Activated B cell treated with CpG ODN at 0.5 μM for 24 hours (primary cell): ENCODE data around the gene ORC4. TPM values are rescaled to one million over a fixed set of nuclear protein-coding genes. Genes with fewer than 3 reads are reported as not detected.

ENCODE experiments used
- ATAC-seq: fragments of 200-7000 bp; cut with Tn5 transposase; one replicate; pipeline ENCODE4 v1.10.0; 2021; ENCODE audit warnings: low read depth, mild to moderate bottlenecking, moderate library complexity
- CTCF ChIA-PET: fragments of 350-600 bp; sonication (Branson Sonifier 250); formaldehyde crosslinking; loops from one replicate; lab custom pipeline; 2021; ENCODE audit warnings: antibody characterized with exemption; lab: Charles Lee
- POLR2A ChIA-PET: fragments of 350-600 bp; sonication (Branson Sonifier 250); formaldehyde crosslinking; loops from one replicate; lab custom pipeline; 2021; ENCODE audit warnings: antibody characterized with exemption; lab: Charles Lee
- DNase-seq: peaks from one replicate; pipeline ENCODE4 v3.0.0; 2022
- H3K27ac Mint-ChIP-seq: one replicate; pipeline ENCODE4 v1.8.0; 2020; ENCODE audit warnings: mixed read lengths
- H3K27me3 Mint-ChIP-seq: one replicate; pipeline ENCODE4 v1.8.0; 2021; ENCODE audit warnings: mixed read lengths
- H3K36me3 Mint-ChIP-seq: one replicate; pipeline ENCODE4 v1.8.0; 2021; ENCODE audit warnings: low read depth, mixed read lengths
- H3K4me1 Mint-ChIP-seq: one replicate; pipeline ENCODE4 v1.8.0; 2021; ENCODE audit warnings: mixed read lengths
- H3K4me3 Mint-ChIP-seq: one replicate; pipeline ENCODE4 v1.8.0; 2020; ENCODE audit warnings: mild to moderate bottlenecking, mixed read lengths
- H3K9me3 Mint-ChIP-seq: one replicate; pipeline ENCODE4 v1.8.0; 2020; ENCODE audit warnings: mixed read lengths
- intact Hi-C: fragments of 100-400 bp; cut with micrococcal nuclease; formaldehyde crosslinking; loops from one replicate; pipeline ENCODE4 v1.15.1; 2024
- total RNA-seq: library from RNA; stranded (reverse); gene quantifications from 2 replicates; pipeline ENCODE4 v1.2.3, GENCODE V29; 2022
- TF ChIP-seq, protein P1 (sequence below): fragments of 200-600 bp; IDR thresholded peaks from one replicate; pipeline ENCODE4 v1.8.0; 2022; ENCODE audit warnings: antibody characterized with exemption, mild to moderate bottlenecking

The ORC4 gene
- 28.2 and 30.7 TPM in 2 replicates for total RNA-seq

- ATAC-seq, result peak; percentile 89
- Mint-ChIP-seq H3K9me3 (no peaks in the 10 kb centered on the region), H3K4me1 (peaks cover 71% of the 10 kb centered on the region), H3K4me3 (peak within 1 kb of the TSS; percentile 100), H3K27me3 (no peaks in the 10 kb centered on the region), H3K27ac (peak within 1 kb of the TSS; percentile 95), H3K36me3 (peaks cover 30% of the 10 kb centered on the region)
- ChIA-PET POLR2A (interaction anchor here (0.6 to 1.7 kb wide), 25 partner anchors 13 to 1567 kb away, joined by 3 to 23 read pairs (median 4); partner anchors contain the start of gene EPC2), CTCF (interaction anchor here (1.0 to 1.4 kb wide), 4 partner anchors 30 to 625 kb away, joined by 3 to 7 read pairs (median 4); no protein-coding TSS in a partner anchor)
- DNase-seq, result peak; percentile 78
- intact Hi-C loops, result loop anchor here (1.0 to 2.0 kb wide), 8 partner anchors 22 to 1567 kb away; partner anchors contain the start of genes KIF5C and MMADHC
- TF ChIP-seq, protein P1, sequence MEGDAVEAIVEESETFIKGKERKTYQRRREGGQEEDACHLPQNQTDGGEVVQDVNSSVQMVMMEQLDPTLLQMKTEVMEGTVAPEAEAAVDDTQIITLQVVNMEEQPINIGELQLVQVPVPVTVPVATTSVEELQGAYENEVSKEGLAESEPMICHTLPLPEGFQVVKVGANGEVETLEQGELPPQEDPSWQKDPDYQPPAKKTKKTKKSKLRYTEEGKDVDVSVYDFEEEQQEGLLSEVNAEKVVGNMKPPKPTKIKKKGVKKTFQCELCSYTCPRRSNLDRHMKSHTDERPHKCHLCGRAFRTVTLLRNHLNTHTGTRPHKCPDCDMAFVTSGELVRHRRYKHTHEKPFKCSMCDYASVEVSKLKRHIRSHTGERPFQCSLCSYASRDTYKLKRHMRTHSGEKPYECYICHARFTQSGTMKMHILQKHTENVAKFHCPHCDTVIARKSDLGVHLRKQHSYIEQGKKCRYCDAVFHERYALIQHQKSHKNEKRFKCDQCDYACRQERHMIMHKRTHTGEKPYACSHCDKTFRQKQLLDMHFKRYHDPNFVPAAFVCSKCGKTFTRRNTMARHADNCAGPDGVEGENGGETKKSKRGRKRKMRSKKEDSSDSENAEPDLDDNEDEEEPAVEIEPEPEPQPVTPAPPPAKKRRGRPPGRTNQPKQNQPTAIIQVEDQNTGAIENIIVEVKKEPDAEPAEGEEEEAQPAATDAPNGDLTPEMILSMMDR, result no peak
Measured at GRCh38 chr2:148020111-148021058, at the start of gene ORC4. Gene ORC4, minus strand, starts transcription at chr2:148020737. Its CDS starts 44,779 bp downstream, at chr2:147975958.

DNA sequence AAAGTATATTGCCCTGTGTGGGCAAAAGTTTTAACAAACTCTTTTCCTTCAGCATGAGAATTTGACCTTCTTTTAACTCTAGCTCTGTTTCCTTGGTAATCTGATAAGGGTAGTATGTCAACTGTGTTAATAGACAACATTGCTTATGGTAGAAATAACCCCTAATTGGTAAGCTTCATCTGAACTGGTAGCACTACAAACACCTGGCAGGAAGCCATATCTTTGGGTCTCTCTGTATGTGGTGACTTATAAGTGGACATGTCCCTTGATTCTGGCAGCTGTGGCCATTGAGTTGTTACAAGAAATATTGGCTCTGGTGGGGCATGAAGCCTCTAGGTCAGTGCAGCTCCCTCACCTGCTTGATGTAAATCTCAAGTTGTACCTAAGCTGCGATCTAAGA, 47.3 kb upstream of the ORC4 start:
- H3K27me3 Mint-ChIP-seq, result no peaks in the 10 kb centered on the region
- ATAC-seq, result no peak
- no peak overlapping the region for H3K27ac Mint-ChIP-seq
- H3K4me3 Mint-ChIP-seq, result no peak overlapping the region
- intact Hi-C loops, result no loop called here
- ChIA-PET POLR2A (no interaction called here), CTCF (interaction anchor here (0.9 kb wide), 1 partner anchor 26 kb away, joined by 3 read pairs; no protein-coding TSS in a partner anchor)
- no peaks in the 10 kb centered on the region for H3K4me1 Mint-ChIP-seq
- TF ChIP-seq, protein P1, result no peak
- no peak for DNase-seq
- no peaks in the 10 kb centered on the region for H3K36me3 Mint-ChIP-seq
- peaks cover 2% of the 10 kb centered on the region for H3K9me3 Mint-ChIP-seq

DNA sequence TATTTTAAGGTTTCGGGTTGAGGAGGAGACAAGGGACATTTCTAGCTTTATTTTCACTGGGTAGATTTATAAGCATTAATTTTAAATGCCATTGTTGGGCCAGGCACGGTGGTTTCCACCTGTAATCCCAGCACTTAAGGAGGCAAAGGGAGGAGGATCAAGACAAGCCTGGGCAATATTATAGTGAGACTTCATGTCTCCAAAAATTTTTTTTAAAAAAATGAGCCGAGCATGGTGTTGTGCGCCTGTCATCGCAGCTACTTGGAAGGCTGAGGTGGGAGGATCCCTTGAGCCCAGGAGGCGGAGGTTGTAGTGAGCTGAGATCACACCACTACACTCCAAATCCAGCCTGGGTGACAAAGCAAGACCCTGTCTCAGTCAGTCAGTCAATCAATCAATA, 45.4 kb upstream of the ORC4 start:
- Mint-ChIP-seq H3K27ac (no peak overlapping the region), H3K9me3 (peaks cover 2% of the 10 kb centered on the region), H3K36me3 (no peaks in the 10 kb centered on the region), H3K4me3 (no peak overlapping the region), H3K4me1 (no peaks in the 10 kb centered on the region), H3K27me3 (no peaks in the 10 kb centered on the region)
- intact Hi-C loops, result no loop called here
- POLR2A ChIA-PET, result interaction anchor here (0.5 kb wide), 1 partner anchor 45 kb away, joined by 8 read pairs; the partner anchor contains the start of genes MBD5 and ORC4
- TF ChIP-seq, protein P1, result no peak
- no peak for DNase-seq
- CTCF ChIA-PET, result no interaction called here
- ATAC-seq, result no peak

- POLR2A ChIA-PET, result no interaction called here
Measured at GRCh38 chr2:148063633-148064032, 43.1 kb upstream of the ORC4 start.

More at GRCh38 chr2:148063633-148064032, 43.1 kb upstream of the ORC4 start:
- Mint-ChIP-seq H3K27ac (no peak overlapping the region), H3K4me3 (no peak overlapping the region), H3K4me1 (no peaks in the 10 kb centered on the region), H3K27me3 (no peaks in the 10 kb centered on the region), H3K9me3 (peaks cover 2% of the 10 kb centered on the region), H3K36me3 (peaks cover 4% of the 10 kb centered on the region)
- intact Hi-C loops, result no loop called here
- CTCF ChIA-PET, result no interaction called here
- TF ChIP-seq, protein P1, result no peak
- DNase-seq, result no peak
- no peak for ATAC-seq
